SHP77 (cell line): ENCODE measurements around the gene KCTD1.
"Not testable (repeated sequence)": the region's sequence is repeated elsewhere in the genome, so short reads cannot be mapped to it uniquely, and the experiment has no call there.

Experiments used
- DNase-seq, 2 experiments: peaks; one replicate each; lab custom pipeline; 2025; lab: John Stamatoyannopoulos, UW

KCTD1 gene

DNA sequence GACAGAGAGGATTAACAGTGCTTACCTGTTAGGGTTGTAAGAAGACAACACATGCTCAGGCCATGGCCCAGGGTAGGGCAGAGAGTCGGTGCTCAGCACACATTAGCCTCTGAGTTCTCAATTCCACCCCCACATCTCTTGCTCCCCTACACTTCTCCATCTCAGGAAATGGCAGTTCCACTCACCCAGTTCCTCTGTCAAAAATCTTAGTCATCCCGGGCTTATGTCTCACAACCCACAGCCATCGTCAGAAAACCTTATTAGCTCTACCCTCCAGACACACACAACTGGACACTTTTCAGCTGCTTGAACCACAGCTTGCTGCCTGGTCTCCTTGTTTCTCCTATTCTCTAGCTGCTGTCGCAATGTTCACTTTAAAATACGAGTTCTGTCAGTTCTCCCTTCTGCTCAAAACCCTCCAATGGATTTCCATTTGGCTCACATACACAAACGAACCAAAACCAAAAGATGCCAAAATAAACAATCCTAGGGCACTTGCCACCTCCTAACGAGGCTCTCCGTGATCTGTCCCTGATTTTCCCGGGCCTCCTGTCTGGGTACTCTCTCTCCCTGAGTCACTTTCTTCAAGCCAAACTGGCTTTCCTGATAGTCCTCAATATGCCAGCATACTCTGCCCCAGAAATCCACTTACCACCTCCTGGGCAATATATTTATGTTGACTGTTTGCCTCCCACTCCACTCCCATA, 89.7 kb downstream of the KCTD1 start:
- DNase-seq = no peak

DNA sequence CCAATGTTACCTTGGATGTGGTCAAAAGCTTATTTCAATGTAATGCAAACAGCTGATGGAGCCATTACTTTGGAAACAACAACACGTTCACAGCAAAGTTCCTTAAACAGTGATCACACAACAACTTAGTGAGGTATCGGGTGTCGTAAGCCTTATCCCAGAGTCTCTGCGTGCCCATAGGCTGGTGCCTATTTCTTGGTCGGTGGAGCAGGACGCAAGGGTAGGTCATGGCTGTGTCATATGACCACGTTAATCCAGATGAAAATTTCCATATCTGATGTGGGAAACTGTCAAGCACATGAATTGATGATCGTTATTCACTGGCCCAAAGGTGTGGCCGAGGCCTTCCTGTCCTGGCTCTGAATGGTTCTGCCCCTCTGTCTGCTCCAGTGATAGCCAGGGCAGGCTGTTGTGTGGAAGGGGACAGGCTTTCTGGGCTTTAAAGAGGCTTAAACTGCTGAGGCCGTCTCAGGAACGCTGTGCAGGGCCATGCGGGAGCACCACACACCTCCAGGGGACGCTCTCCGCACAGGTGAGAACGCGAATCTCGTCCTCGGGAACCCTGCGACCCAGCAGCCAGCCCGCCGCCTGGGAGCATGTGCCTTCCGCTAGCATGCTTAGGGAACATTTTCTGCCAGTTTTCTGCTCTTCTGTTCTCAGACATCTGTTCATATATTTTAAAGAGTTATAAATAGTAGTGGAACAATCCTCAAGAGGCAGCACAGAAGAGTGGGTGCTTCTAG, 90.6 kb downstream of the KCTD1 start:
- DNase-seq = no peak

DNA sequence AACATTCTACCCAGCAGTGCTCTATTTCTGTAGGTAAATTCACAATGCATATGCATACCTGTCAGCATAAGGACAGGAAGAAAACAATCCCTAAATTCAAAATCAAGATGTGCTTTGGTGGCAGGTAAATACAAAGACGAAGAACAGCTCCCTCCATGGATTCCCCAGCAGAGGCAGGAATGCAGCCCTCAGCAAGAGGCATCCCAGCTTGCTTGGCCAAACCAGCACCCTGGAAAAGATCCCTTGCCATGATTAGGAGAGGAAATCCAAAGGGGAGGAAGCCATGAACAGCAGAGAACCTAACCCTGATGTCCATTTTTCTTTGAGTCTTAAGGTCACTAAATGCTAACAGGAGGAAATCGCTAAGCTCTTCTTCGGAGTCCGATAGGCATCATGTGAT, 91.2 kb downstream of the KCTD1 start:
- DNase-seq = no peak

DNA sequence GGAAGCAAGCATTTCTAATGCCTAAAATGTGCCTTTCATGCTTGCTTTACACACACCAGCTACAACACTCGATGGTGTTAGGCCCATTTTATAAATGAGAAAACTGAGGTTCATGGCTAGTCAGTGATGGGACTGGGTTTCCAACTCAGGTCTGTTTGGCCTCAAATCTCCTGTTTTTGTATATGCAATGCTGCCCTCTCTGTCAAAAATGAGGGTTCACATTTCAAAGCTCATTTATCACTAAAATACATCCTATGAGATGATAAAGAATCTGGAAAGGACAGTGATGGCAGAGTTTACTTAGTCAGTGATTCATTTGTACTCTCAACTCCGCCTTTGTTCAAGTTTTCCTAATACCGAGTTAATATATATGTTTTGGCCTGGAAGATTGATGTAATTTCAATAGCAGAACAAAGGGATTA, 92.3 kb downstream of the KCTD1 start:
- DNase-seq = no peak

DNA sequence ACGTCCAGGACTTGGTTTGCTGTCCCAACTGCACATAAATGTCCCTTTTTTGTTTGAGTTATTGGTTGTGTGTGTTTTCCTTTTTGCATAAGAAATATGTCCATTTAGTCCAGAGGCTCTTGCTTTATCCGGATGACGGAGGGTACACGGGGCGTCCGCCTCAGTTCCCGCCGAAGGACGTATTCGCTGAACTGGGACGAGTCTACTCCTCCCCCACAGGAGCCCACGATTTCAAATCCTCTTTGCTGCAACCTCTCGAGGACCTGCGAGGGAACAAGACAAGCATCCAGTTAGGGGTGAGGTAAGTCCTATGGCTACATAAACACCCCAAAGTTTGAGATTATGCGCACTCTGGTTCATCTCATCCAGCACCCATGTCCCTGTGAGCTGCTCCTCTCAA, 92.7 kb downstream of the KCTD1 start:
- no peak for DNase-seq

DNA sequence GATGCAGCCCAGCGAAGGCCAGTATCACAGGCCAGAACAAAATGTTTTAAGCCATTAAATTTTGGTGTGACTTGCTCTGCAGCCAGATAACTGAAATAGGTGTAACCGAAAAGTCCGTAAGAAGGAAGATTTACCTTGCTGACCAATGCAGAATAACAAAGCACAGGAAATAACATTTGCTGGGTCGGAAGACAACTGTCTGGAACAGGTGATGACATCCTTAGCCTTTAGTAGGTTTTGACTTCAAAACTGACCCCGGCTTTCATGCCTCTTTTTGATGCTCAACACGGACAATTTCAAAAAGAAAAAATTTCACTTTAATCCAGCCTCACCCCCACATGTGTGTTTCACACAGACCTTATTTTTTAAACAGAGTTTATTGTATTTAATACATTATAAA, 93.7 kb downstream of the KCTD1 start:
- DNase-seq = no peak

DNA sequence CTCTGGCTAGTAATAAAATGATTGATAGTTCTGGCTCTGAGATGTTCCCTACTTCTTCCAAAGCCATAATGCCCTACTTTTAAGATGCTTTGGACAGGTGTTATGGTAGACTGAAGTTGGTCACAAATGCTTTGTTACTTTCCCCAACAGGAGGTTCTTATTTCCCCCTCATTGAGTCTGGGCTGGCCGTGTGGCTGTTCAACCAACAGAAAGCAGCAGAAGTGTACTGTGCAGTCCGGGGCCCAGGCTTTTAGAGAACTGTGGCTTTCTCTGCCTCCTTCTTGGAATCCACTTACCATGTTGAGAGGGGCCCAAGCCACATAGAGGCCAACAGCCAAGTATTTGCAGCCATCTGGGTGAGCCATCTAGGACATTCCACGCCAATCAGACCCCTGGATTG, 94.2 kb downstream of the KCTD1 start:
- DNase-seq = no peak

DNA sequence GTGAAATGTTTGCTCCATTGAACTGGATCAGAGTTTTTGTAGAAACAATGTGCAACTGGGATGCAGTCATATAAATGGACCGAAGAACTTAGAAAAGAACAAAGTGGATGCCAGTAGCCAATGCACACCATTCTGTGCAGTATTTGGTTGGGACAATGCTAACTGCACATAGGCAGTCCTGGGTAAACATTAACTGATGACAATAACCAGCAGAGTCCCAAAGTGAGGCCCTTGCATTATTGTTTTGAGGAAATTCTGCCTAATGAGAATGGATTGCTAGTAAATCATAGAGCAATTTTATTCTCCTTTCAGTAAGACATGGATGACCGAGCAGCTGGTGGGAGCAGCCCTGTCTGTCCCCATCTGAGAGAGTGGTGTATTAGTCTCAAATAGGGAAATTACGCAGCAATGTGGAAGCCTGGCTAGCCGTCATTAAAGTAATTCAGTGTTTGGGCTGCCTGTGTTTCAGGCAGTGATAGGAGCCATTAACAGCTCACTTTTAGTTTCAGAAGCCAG, 94.9 kb downstream of the KCTD1 start:
- DNase-seq = no peak

DNA sequence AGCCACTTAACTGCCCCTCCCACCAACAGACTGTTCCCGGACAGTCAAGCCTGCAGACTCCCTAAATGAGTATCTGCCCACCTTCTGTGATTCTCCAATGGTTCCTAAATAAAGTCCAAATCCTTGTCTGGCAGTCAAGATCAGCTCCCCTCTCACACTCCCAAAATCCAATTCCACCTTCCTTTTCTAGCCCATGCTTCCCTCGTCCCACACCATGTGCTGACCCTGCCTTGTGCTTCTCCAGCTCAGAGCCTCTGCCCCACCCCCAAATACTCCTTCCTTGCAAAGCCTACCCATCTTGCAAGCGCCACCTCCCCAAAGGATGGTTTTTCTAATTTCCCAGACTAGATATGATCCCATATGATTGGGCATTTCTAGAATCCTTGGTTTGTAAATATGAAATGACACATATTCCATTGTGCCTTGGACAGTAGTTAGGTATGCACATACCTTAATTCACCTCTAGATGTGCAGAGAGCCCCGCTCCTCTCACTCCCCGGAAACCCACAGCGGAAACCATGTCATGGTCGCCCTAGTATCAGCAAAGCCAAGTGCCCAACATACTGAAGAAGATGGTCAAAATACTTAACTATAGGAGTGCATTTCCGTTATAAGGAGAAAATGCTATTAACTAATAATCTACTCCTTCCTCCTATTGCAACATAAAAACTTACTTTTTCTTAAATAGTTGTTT, 97.2 kb downstream of the KCTD1 start:
- DNase-seq = no peak

DNA sequence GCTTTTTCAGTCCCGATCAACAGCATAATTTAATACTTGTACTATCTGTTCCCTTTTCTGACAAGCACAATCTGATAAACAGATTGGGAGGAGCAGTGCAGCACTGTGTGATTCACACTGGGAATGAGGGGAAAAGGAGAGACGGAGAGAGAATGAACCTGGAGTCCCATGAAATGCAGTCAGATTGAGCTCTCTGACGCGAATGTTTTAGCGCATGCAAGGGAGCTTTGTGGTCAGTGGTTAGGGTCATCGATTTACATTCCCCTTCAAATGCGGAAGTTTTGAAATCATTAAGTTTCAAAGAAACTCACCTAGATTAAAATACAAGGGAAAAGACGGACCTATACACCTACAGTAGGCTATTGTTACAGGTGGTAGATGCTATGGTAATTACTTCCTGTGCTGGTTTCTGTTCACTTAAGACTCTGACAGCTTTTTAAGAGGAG, 99.6 kb downstream of the KCTD1 start:
- DNase-seq = no peak

DNA sequence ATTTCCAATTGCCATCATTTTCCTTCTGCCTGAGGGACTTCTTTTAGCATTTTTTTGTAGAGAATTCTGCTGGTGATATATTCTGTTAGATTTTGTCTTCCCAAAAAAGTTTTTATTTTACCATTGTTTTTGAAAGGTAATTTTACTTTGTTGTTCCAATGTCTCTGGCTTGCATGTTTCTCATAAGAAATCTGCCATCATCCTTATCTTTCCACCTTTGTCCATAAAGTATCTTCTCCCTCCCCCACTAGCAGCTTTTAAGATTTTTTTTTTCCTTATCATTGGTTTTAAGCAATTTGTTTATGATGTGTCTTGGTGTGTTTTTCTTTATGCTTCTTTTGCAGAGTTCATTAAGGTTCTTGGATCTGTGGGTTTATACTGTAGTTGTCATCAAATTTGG, 104.5 kb downstream of the KCTD1 start:
- DNase-seq = no peak

DNA sequence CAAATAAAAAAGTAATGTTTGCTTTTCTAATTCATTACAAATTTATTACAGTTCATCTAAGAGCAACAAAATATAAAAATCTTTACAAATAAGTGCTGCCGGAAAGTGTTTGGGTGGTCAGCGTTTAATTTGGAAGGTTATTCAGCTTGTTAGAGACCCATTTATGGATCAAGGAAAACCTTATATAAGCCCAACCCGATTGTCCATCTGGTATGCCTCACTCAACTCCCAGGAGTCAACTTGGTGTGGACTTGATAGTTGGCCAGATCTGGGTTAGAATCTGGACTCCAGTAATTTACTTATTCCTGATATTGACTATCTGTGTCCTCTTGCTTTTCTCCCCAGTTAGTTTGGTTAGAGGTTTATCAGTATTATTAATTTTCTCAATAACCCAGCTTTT, 106.2 kb downstream of the KCTD1 start:
- DNase-seq = no peak

DNA sequence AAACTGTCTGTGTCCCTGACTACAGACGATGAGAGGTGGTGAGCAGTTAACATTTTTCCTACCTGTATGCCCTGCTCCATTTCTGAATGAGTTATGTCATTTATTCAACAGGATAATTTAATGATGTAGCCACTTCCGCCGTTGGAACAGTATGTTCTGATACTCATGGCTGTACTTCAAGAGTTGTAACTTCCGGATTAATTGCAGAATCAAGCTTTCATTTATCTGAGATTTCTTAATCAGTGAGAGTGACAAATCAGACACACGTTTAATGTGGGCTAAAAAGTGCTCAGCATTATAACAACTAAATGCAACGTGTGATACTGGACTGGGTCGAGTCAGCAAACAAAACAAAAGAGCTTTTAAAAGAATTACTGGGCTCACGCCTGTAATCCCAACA, 107.7 kb downstream of the KCTD1 start:
- no peak for DNase-seq

DNA sequence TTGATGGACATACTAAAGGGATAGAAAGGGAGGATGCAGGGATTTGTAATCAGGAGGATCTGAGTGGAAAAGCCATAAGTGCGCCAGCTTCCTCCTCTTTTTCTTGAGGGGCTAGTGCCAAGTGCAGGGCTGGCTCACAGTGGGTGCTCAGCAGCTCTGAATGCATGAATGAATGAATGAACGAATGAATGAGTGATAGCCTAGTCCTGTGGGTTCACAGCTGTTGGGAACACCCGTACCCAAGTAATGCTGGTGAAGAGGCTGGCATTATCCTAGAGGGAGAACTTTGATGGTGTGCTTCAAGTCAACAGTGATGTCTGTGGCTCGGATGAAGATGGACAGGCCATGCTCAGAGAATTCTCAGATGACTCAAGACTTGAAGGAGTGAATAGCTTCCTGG, 108.8 kb downstream of the KCTD1 start:
- no peak for DNase-seq

DNA sequence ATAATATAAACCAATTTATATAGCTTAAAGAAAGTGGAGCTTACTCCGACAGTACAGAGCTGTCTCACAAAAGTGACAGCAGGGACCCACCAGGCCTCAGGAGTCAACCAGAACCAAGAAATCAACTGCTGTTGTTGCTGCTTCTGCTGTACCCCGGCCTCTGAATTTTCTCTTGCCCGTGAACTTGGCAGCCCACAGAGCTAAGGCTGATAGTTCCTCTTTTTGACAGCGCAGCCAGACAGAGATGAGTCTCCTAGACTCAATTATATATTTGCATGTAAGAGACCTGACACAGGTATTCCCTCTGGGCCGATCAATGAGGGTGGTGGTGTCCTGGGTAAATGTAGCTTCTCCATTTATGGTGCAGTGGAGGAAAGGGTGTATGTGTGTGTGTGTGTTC, 109.4 kb downstream of the KCTD1 start:
- DNase-seq = no peak

DNA sequence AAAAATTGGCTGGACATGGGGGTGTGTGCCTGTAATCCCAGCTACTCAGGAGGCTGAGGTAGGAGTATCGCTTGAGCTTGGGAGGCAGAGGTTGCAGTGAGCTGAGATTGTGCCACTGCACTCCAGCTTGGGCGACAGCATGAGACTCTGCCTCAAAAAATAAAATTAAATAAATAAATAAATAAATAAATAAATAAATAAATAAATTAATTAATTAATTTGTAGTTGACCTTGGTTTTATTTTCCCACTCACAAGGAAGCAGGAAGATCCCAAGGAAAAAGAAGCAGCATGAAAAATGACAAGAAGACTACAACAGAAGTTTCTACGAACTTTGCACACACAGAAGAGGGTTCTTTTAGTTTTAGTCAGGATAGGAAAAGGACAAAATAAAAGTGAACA, 110.7 kb downstream of the KCTD1 start:
- DNase-seq = not testable (repeated sequence)

DNA sequence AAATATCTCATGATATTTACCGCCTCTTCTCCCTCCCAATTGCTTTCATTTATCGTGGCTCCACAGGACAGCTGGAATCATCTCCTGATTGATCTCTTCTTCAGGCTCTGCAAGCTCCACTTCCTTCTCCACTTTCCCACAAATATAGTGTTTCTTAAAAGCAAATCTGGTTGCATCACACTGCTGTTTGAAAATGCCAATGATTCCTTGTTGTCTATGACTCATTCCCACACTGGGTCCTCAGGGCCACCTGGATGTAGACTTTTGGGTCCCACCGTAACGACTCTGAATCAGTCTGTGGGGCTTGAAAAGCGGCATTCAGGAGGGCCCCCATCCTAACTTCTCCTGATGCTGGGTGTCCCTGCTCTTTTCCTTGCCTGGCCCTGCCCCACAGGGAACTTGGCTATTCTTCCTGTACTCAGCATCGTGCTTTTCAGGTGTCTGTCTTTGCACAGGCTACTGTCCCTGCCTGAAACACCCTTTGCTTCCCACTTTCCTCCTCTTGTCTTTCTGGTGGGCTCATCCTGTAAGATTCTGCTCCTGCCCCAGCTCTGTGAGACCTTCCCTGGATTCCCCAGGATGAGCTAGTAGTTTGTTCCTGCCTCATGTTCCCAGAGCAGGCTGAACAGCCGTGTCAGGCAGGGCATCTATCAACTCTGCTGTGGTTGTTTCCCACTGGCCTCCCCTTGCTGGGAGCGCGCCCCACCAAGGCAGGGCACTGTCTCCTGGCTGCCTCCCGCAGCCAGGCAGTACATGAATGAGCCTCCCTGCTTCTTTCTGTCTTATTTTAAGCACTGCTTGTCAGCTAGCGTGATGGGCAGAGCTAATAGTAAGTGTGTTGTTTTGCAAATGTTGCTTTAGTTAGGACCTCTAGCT, 111.9 kb downstream of the KCTD1 start:
- DNase-seq = no peak

DNA sequence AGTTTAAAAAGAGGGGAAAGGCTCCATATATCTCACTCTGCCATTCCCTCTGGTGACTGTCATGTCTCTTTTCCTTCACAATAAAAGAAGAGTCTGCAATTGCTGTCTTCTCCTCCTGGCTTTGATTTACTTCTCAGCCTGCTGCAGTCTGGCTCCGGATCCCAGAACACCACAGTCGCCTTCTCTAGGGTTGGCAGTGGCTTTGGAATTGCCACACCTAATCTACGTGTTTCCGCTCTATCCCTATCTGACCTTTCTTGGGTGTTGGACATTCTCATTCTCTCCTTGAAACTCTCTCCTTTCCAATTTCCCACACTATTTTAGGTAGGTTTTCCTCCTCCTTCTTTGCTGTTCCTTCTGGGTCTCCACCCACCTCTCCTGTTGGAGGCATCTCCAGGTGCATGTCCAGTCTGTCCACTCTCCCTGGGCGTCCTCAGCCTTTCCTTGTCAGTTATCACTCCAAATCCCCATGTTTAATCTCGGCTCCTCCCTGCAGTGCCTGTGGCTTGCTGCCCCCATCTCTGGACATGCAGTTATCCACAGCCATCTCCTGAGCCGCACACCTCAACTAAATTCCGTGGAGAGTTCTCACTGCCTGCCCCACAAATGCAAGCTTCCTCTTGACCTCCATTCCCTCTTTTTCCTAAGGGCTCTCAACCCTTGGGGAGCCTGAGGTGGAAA, 112.8 kb downstream of the KCTD1 start:
- no peak for DNase-seq

DNA sequence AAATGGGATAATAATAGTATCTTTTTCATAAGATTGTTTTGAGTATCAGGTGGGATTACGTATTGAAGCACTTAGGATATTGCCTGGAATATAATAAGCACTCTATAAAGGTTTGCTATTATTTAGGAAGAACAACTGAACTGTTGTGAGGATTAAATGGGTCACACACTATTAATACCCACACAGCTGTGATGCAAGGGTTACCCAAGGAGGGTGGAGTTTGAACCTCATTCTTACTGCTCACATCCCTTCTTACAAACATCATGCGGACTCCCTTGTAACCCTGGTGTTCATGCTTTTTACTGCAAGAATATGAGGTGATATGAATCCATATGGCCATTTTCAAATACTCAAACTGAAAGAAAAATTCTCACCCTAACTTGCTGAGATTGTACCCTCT, 113.5 kb downstream of the KCTD1 start:
- no peak for DNase-seq

DNA sequence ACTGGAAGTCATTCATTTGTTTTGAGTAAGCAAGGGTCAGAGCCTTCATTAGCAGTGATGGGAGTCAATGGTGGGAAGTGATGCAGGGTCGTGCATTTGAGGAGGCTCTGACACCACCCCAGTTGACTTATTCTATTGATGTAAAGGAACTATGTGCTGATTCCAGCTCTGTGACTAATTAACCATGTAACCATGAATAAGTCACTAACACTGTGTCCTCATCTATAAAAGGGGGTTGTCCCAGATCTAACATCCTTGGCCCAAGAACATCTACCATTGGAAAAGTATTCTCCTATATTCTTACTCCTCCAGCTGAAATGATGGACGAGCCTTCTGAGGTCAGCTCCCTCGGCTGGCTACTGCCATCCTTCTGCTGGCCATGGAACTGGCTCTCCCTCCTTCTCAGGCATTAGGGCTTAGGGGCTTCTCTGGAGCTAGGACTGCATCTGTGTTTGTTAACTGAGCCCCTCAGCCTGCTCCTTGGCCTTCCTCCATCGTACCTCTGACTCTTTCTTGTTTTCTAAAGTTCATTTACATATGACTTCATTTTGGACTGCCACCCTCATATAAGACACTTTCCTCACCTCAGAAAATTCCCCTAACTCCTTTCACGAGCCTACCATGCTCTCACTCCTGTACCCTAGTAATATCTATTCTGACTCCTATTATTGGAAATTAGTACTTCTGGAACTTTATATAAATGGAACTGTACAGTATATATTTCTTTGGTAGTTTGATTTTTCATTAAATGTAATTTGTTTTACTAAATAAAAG, 115.5 kb downstream of the KCTD1 start:
- DNase-seq = no peak
